ENCODE results near the gene TAF12.

DNA sequence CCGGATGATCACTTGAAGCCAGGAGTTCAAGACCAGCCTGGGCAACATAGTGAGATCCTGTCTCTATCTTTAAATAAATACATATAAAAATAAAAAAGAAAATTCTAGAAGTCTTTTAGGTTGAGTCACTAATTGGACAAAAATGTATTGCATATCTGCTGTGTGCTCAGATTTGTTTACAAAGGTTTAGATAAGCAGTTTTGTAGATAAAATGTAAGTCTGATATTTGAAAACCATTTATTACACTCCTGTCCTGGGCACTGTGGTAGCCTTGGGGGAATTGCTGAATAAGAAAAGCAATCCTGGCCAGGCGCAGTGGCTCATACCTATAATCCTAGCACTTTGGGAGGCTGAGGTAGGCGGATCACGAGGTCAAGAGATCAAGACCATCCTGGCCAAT lies 37.3 kb upstream of the TAF12 start:
- TF ChIP-seq, protein P1, sequence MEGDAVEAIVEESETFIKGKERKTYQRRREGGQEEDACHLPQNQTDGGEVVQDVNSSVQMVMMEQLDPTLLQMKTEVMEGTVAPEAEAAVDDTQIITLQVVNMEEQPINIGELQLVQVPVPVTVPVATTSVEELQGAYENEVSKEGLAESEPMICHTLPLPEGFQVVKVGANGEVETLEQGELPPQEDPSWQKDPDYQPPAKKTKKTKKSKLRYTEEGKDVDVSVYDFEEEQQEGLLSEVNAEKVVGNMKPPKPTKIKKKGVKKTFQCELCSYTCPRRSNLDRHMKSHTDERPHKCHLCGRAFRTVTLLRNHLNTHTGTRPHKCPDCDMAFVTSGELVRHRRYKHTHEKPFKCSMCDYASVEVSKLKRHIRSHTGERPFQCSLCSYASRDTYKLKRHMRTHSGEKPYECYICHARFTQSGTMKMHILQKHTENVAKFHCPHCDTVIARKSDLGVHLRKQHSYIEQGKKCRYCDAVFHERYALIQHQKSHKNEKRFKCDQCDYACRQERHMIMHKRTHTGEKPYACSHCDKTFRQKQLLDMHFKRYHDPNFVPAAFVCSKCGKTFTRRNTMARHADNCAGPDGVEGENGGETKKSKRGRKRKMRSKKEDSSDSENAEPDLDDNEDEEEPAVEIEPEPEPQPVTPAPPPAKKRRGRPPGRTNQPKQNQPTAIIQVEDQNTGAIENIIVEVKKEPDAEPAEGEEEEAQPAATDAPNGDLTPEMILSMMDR (IDR thresholded peaks at IDR 0.05; ENCODE audit: poor library complexity, severe bottlenecking) = no peak
- no peak for TF ChIP-seq EZH2 (IDR thresholded peaks at IDR 0.05; ENCODE audit: borderline replicate concordance, insufficient read depth, low read length, poor library complexity, severe bottlenecking)
- TF ChIP-seq POLR2AphosphoS5 (IDR thresholded peaks at IDR 0.05) = no peak
- no peak for TF ChIP-seq RAD21 (conservative IDR thresholded peaks at IDR 0.05)
- no peak for TF ChIP-seq SMC3 (conservative IDR thresholded peaks at IDR 0.05; ENCODE audit: poor library complexity)
- no peak for TF ChIP-seq MXI1 (conservative IDR thresholded peaks at IDR 0.05; ENCODE audit: poor library complexity, severe bottlenecking)
- TF ChIP-seq EP300 (conservative IDR thresholded peaks at IDR 0.05; ENCODE audit: poor library complexity, severe bottlenecking) = no peak

Data from neural cell (in vitro differentiated cells).